Tibial artery (tissue), 4 donors: ENCODE results near the gene CKAP2.
"Not testable (repeated sequence)": the region's sequence is repeated elsewhere in the genome, so short reads cannot be mapped to it uniquely, and the experiment has no call there.

ENCODE experiments used
- DNase-seq, 2 donors: peaks; one replicate each; pipeline ENCODE4 v3.0.0-alpha.2; 2019
- H3K27ac ChIP-seq, 2 donors: fragments of 200-600 bp; sonication (generic) in 1 of 2; 1 replicate in 1 of 2; 2 replicates in 1 of 2; pipeline ENCODE4 v1.5.1; 2018 to 2019; ENCODE audit warnings: mild to moderate bottlenecking in 1 of 2
- H3K27me3 ChIP-seq, 2 donors: fragments of 200-600 bp; sonication (generic) in 1 of 2; one replicate each; pipeline versions ENCODE4 v1.5.1 to v1.6.0; 2016 to 2019
- H3K36me3 ChIP-seq, 3 donors: fragments of 200-600 bp; sonication (generic) in 2 of 3; one replicate each; pipeline ENCODE4 v1.5.1; 2016 to 2019; ENCODE audit warnings: mild to moderate bottlenecking in 2 of 3
- H3K4me1 ChIP-seq, 4 donors: fragments of 200-600 bp; sonication (generic) in 2 of 4; 1 replicate in 3 of 4; 2 replicates in 1 of 4; pipeline ENCODE4 v1.5.1; 2016 to 2019
- H3K4me3 ChIP-seq, 2 donors: fragments of 200-600 bp; sonication (generic) in 1 of 2; 1 replicate in 1 of 2; 2 replicates in 1 of 2; pipeline ENCODE4 v1.5.1; 2018 to 2019; ENCODE audit warnings: mild to moderate bottlenecking in 2 of 2
- H3K9me3 ChIP-seq, 3 donors: fragments of 200-600 bp; sonication (generic) in 1 of 3; one replicate each; pipeline ENCODE4 v1.5.1; 2016 to 2019
- intact Hi-C: fragments of 100-400 bp; cut with DNase I; formaldehyde crosslinking; loops from one replicate; pipeline ENCODE4 v1.15.0; 2023; ENCODE audit warnings: low total_unique reads

CKAP2 gene

GRCh38 chr13:52491015-52491414 lies 35.7 kb downstream of the CKAP2 start:
- H3K36me3 ChIP-seq, H3K27ac ChIP-seq, H3K9me3 ChIP-seq, H3K27me3 ChIP-seq, DNase-seq, H3K4me1 ChIP-seq, H3K4me3 ChIP-seq, intact Hi-C loops: not testable (repeated sequence)

DNA sequence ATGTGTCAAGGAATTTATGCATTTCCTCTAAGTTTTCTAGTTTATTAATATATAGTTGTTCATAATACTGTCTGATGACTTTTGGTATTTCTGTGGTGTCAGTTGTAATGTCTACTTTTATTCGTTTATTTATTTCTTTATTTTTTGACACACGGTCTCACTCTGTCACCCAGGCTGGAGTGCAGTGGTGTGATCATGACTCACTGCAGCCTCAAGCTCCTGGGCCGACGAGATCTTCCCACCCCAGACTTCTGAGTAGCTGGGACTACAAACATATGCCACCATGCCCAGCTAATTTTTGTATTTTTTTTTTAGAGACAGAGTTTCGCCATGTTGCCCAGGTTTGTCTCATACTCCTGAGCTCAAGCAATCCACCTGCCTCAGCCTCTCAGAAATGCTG lies 39.0 kb downstream of the CKAP2 start:
- intact Hi-C loops, DNase-seq: not testable (repeated sequence)

DNA sequence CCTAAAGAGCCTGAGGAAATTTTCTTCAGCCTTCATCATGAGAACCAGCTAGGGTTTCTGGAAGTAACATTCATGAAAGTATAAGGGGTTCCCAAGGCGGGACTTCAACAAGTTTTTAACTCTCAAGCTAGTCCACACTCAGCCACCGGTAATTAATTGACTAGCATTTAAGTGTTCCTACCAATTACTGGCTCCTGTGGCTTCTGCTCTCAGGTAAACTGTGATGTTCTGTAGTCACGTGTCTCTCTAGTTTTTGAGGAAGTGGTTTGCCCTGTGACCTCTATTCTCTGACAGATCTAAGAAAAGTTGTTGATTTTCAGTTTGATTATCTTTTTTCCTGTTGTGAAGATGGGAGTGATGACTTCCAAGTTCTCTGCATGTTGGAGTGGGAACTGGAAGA lies 42.7 kb downstream of the CKAP2 start:
- H3K4me1 ChIP-seq, intact Hi-C loops, H3K4me3 ChIP-seq, H3K36me3 ChIP-seq, H3K27me3 ChIP-seq, H3K27ac ChIP-seq, DNase-seq, H3K9me3 ChIP-seq: not testable (repeated sequence)

More for the DNA sequence above, 39.0 kb downstream of the CKAP2 start:
- not testable (repeated sequence) for H3K4me3 ChIP-seq, H3K36me3 ChIP-seq, H3K27me3 ChIP-seq, H3K27ac ChIP-seq, H3K4me1 ChIP-seq, H3K9me3 ChIP-seq

DNA sequence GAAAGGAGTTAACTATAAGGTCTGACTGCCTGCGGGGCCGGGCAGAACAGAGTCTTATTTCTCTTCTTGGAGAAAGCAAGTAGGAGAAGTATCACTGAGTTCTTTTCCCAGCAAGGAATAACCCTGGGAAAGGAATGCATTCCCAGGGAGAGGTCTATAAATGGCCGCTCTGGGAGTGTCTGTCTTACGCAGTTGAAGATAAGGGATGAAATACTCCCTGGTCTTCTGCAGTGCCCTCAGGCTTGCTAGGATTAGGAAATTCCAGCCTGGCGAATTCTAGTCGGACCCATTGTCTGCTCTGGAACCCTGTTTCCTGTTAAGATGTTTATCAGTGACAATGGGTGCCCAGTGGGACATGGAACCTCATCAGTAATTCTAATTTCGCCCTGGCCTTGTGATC lies 47.0 kb downstream of the CKAP2 start:
- intact Hi-C loops, H3K4me1 ChIP-seq: not testable (repeated sequence)

GRCh38 chr13:52505843-52506242 lies 50.6 kb downstream of the CKAP2 start:
- H3K4me3 ChIP-seq, H3K27ac ChIP-seq, intact Hi-C loops, H3K36me3 ChIP-seq, H3K27me3 ChIP-seq, H3K4me1 ChIP-seq, DNase-seq, H3K9me3 ChIP-seq: not testable (repeated sequence)

More for the DNA sequence above, 47.0 kb downstream of the CKAP2 start:
- not testable (repeated sequence) for H3K27ac ChIP-seq, DNase-seq, H3K4me3 ChIP-seq, H3K36me3 ChIP-seq, H3K9me3 ChIP-seq, H3K27me3 ChIP-seq

- intact Hi-C loops, H3K27ac ChIP-seq, DNase-seq, H3K4me3 ChIP-seq, H3K27me3 ChIP-seq, H3K9me3 ChIP-seq, H3K4me1 ChIP-seq, H3K36me3 ChIP-seq: not testable (repeated sequence)
These were observed 54.3 kb downstream of the CKAP2 start for GRCh38 chr13:52509532-52509931.

DNA sequence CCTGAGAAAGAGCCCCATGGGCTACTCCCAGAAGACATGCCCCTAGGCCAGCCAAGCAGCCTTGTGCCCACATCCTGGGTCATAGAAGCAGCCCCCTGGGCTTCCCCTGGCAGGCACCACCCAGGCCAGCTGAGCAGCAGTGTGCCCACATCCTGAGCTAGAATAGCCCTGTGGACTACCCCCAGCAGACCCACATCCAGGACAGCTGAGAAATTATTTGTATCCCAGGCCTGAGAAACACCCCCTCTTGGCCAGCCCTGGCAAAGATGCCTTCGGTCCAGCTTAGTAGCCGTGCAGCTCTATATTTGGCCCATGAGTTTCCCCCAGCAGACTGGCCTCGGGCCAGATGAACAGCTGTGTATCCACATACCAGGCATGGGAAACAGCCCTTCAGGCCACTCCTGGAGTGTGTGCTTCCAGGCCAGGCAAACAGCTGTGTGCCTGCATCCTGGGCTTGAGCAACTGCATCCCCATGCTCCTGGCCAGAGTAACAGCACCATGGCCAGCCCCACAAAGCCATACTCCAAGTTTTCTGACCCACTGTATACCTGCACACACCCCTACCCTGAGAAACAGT lies 55.0 kb downstream of the CKAP2 start:
- H3K4me1 ChIP-seq, intact Hi-C loops, H3K36me3 ChIP-seq, H3K9me3 ChIP-seq, H3K4me3 ChIP-seq, H3K27ac ChIP-seq, H3K27me3 ChIP-seq, DNase-seq: not testable (repeated sequence)

DNA sequence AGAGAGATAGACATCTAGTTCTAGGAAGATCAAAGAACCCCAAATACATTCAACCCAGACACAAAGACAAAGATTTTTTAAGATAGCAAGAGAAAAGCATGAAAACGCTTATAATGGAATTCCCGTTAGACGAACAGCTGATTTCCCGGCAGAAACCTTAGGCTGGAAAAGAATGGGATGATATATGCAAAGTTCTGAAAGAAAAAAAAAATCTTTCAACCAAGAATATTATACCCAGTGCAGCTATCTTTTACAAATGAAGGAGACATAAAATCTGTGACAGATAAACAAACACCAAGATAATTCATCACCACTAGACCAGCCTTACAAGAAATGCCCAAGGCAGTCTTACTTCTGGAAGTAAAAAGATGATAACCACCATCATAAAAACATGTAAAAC lies 56.3 kb downstream of the CKAP2 start:
- H3K9me3 ChIP-seq, DNase-seq, H3K27me3 ChIP-seq, H3K36me3 ChIP-seq, intact Hi-C loops, H3K27ac ChIP-seq, H3K4me1 ChIP-seq, H3K4me3 ChIP-seq: not testable (repeated sequence)

DNA sequence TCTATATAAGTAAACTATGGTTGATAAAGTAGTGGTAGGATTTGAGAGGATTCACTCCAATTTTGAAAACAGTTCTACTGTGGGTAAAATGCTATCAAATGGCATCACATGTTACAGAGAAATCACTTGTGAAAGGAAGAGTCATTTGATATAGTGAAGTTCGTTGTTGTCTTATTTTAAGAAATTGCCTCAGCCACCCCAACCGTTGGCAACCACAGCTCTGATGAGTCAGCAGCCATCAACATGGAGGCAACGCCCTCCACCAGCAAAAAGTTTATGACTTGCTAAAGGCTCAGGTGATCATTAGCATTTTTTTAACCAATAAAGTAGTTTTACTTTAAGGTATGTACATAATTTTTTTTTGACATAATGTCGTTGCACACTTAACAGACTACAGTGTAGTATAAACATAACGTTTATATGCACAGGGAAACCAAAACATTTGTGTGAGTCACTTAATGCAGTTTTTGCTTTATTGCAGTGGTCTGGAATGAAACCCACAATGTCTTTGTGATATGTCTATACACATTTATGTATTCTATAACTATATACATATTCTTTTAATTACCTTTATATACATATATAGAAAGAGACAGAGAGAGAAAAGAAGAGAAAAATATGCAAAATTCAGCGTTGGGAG lies 58.8 kb downstream of the CKAP2 start:
- H3K4me3 ChIP-seq, H3K27me3 ChIP-seq, intact Hi-C loops, H3K4me1 ChIP-seq, H3K27ac ChIP-seq, DNase-seq, H3K9me3 ChIP-seq, H3K36me3 ChIP-seq: not testable (repeated sequence)

GRCh38 chr13:52523323-52523722 lies 68.0 kb downstream of the CKAP2 start:
- H3K4me3 ChIP-seq, H3K27ac ChIP-seq, H3K9me3 ChIP-seq, intact Hi-C loops, H3K4me1 ChIP-seq, DNase-seq, H3K27me3 ChIP-seq, H3K36me3 ChIP-seq: not testable (repeated sequence)
